ENCODE data around the gene TBX20. TPM values are rescaled to one million over a fixed set of nuclear protein-coding genes. Genes with fewer than 3 reads are reported as not detected.
A peak's percentile ranks its signal among the peaks of the same experiment; 100 is the strongest.
"Not testable (repeated sequence)": the region's sequence is repeated elsewhere in the genome, so short reads cannot be mapped to it uniquely, and the experiment has no call there.

TBX20 gene
- total and polyA plus RNA-seq, 5 donors from 2014 or later, result 0.12 to 1.5 TPM; not detected in 3

DNA sequence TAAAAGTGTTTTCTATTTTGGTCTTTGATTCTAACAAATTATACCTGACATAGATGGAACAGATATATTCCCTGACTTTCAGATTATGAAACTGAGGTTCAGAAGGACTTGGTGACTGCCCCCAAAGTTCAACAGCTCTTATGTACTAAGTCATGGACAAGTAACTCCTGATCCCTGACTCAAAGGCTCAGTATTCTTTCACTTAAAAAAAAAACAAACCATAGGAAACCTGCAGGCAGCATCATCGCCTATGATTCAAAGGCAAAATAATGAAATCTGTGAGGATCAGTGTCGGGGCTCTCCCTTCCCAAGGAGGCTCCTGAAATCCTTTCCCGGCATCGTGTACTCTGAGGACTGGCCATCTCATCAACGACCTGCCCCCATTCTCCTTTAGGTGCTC lies 49.9 kb downstream of the TBX20 start:
- not testable (repeated sequence) for H3K27ac Mint-ChIP-seq

GRCh38 chr7:35202353-35202752 lies 51.5 kb downstream of the TBX20 start:
- not testable (repeated sequence) for DNase-seq; H3K27ac ChIP-seq (ENCODE audit: insufficient read depth, low read length, poor library complexity, severe bottlenecking); H3K4me3 ChIP-seq (ENCODE audit: low read depth, low read length); H3K9me3 Mint-ChIP-seq; H3K27ac Mint-ChIP-seq; H3K36me3 ChIP-seq (ENCODE audit: control insufficient read depth, insufficient read depth, low read length); H3K36me3 Mint-ChIP-seq; H3K4me1 Mint-ChIP-seq; H3K27me3 Mint-ChIP-seq; H3K4me1 ChIP-seq (ENCODE audit: control insufficient read depth, insufficient read depth, low read length, poor library complexity, severe bottlenecking); H3K9me3 ChIP-seq (ENCODE audit: control insufficient read depth in 2 of 2, low read length in 2 of 2); H3K27me3 ChIP-seq (ENCODE audit: control insufficient read depth, insufficient read depth, low read length); ATAC-seq (ENCODE audit: low read depth in 2 of 2); H3K4me3 Mint-ChIP-seq

More for the DNA sequence above, 49.9 kb downstream of the TBX20 start:
- not testable (repeated sequence) for H3K4me3 Mint-ChIP-seq; H3K4me1 ChIP-seq (ENCODE audit: control insufficient read depth, insufficient read depth, low read length, poor library complexity, severe bottlenecking); H3K4me3 ChIP-seq (ENCODE audit: low read depth, low read length); H3K36me3 ChIP-seq (ENCODE audit: control insufficient read depth, insufficient read depth, low read length); DNase-seq; H3K4me1 Mint-ChIP-seq; H3K9me3 Mint-ChIP-seq; H3K27ac ChIP-seq (ENCODE audit: insufficient read depth, low read length, poor library complexity, severe bottlenecking); ATAC-seq (ENCODE audit: low read depth in 2 of 2); H3K9me3 ChIP-seq (ENCODE audit: control insufficient read depth in 2 of 2, low read length in 2 of 2); H3K36me3 Mint-ChIP-seq; H3K27me3 Mint-ChIP-seq; H3K27me3 ChIP-seq (ENCODE audit: control insufficient read depth, insufficient read depth, low read length)

DNA sequence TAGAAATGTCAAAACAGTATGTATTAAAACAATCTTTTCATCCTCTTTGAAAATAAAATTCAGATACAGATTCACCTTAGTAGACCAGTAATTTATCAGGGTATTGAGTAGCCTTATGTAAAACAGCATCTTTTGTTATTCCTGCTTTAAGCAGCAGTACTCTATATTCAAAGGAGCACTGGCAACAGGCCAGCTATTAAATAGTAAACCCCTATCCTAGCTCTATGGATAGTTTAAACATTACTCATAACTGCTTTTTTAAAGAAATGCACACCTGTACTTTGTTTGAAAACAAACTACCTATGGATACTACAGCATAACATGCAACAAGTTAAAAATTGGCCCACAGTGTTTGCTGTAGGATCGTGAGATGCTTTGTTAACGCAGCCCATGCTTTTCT lies 53.7 kb downstream of the TBX20 start:
- H3K9me3 Mint-ChIP-seq; H3K27me3 ChIP-seq (ENCODE audit: control insufficient read depth, insufficient read depth, low read length); H3K4me1 Mint-ChIP-seq; H3K4me1 ChIP-seq (ENCODE audit: control insufficient read depth, insufficient read depth, low read length, poor library complexity, severe bottlenecking); H3K4me3 ChIP-seq (ENCODE audit: low read depth, low read length); DNase-seq; ATAC-seq (ENCODE audit: low read depth in 2 of 2); H3K9me3 ChIP-seq (ENCODE audit: control insufficient read depth in 2 of 2, low read length in 2 of 2); H3K27ac ChIP-seq (ENCODE audit: insufficient read depth, low read length, poor library complexity, severe bottlenecking); H3K4me3 Mint-ChIP-seq; H3K27ac Mint-ChIP-seq; H3K36me3 Mint-ChIP-seq; H3K36me3 ChIP-seq (ENCODE audit: control insufficient read depth, insufficient read depth, low read length): not testable (repeated sequence)
- peaks cover 10% of the 10 kb centered on the region for H3K27me3 Mint-ChIP-seq

GRCh38 chr7:35198370-35199140 lies 55.3 kb downstream of the TBX20 start:
- H3K4me1 Mint-ChIP-seq; ATAC-seq (ENCODE audit: low read depth in 2 of 2); H3K4me3 ChIP-seq (ENCODE audit: low read depth, low read length); H3K27ac Mint-ChIP-seq; H3K27ac ChIP-seq (ENCODE audit: insufficient read depth, low read length, poor library complexity, severe bottlenecking); H3K36me3 Mint-ChIP-seq; H3K27me3 ChIP-seq (ENCODE audit: control insufficient read depth, insufficient read depth, low read length); DNase-seq; H3K4me3 Mint-ChIP-seq; H3K9me3 Mint-ChIP-seq; H3K9me3 ChIP-seq (ENCODE audit: control insufficient read depth in 2 of 2, low read length in 2 of 2); H3K36me3 ChIP-seq (ENCODE audit: control insufficient read depth, insufficient read depth, low read length); H3K4me1 ChIP-seq (ENCODE audit: control insufficient read depth, insufficient read depth, low read length, poor library complexity, severe bottlenecking): not testable (repeated sequence)
- H3K27me3 Mint-ChIP-seq, result peaks cover 10% of the 10 kb centered on the region

DNA sequence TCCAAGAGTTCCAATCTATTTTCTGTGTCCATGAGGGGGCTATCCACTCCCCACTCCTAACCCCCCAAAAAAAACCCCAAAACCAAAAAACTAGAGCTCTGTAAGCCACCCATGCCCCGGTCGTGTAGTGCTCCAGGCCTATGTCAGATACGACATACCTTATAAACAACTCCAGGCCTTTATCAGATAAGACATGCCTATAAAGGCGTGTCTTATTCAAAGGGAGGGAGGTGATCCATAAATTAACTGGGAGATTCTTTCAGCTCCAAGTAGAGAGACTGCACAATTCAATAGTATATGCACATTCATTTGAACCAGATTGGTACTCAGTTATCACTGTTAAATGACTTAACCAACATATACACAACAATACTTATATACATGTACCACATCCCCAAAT lies 62.3 kb downstream of the TBX20 start:
- not testable (repeated sequence) for H3K4me1 ChIP-seq (ENCODE audit: control insufficient read depth, insufficient read depth, low read length, poor library complexity, severe bottlenecking); H3K36me3 ChIP-seq (ENCODE audit: control insufficient read depth, insufficient read depth, low read length); H3K4me3 ChIP-seq (ENCODE audit: low read depth, low read length); H3K4me1 Mint-ChIP-seq; DNase-seq; H3K27me3 ChIP-seq (ENCODE audit: control insufficient read depth, insufficient read depth, low read length); H3K9me3 Mint-ChIP-seq; H3K4me3 Mint-ChIP-seq; H3K36me3 Mint-ChIP-seq; H3K27ac ChIP-seq (ENCODE audit: insufficient read depth, low read length, poor library complexity, severe bottlenecking); H3K27ac Mint-ChIP-seq; ATAC-seq (ENCODE audit: low read depth in 2 of 2); H3K9me3 ChIP-seq (ENCODE audit: control insufficient read depth in 2 of 2, low read length in 2 of 2)
- peaks cover 26% of the 10 kb centered on the region for H3K27me3 Mint-ChIP-seq

DNA sequence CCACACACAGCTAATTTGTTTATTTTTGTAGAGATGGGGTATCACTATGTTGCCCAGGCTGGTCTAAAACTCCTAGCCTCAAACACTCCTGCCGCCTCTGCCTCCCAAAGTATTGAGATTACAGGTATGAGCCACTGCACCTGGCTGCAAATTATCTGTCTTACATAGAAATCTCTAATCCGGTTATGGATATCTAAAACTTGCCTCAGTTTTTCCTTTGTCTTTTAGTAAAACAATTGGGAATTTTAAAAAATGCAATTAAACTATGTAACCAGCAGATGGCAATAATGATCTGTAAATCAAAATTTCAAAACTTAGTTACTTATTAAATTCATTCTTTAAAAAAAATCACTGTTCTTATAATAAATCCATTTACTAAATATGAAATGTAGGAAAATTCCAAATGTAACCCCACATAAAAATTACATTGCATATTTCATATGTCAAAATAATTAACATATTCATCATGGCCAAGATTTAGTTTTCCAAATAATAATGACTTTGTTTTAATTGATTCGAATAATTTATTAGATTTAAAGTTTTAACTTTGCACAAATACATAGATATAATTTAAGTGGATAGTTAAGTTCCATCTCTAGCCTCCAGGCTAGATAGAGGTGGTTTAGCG lies 63.6 kb downstream of the TBX20 start:
- H3K36me3 ChIP-seq (ENCODE audit: control insufficient read depth, insufficient read depth, low read length); ATAC-seq (ENCODE audit: low read depth in 2 of 2); H3K4me3 Mint-ChIP-seq; H3K4me1 ChIP-seq (ENCODE audit: control insufficient read depth, insufficient read depth, low read length, poor library complexity, severe bottlenecking); H3K27ac Mint-ChIP-seq; H3K27me3 ChIP-seq (ENCODE audit: control insufficient read depth, insufficient read depth, low read length); H3K36me3 Mint-ChIP-seq; H3K9me3 Mint-ChIP-seq; H3K9me3 ChIP-seq (ENCODE audit: control insufficient read depth in 2 of 2, low read length in 2 of 2); DNase-seq; H3K27ac ChIP-seq (ENCODE audit: insufficient read depth, low read length, poor library complexity, severe bottlenecking); H3K4me1 Mint-ChIP-seq; H3K4me3 ChIP-seq (ENCODE audit: low read depth, low read length): not testable (repeated sequence)
- H3K27me3 Mint-ChIP-seq, result peaks cover 29% of the 10 kb centered on the region

DNA sequence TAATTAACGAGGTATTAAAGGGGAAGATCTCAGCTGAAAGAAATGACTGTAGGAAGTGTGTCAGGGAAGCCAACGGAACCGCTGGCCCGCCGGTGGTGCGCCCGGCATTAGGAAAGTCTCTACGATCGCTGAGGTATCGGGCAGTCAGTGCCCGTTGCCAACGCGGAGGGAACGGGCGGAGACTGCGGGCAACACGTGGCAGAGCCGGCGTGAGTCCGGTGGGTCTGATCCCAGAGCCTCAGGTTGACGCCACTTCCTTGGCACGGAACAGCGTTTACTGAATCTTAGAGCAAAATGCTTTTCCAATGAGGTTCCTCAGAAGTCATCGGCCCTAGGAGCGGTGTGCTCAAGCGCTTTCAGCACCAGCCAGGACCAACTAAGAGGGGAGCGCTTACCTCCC lies 67.1 kb downstream of the TBX20 start:
- peak overlapping the region in 2 of 4 donors; percentile 37 to 43 for H3K4me3 Mint-ChIP-seq
- H3K9me3 Mint-ChIP-seq; H3K4me1 Mint-ChIP-seq; ATAC-seq (ENCODE audit: low read depth in 2 of 2); H3K9me3 ChIP-seq (ENCODE audit: control insufficient read depth in 2 of 2, low read length in 2 of 2); H3K27ac ChIP-seq (ENCODE audit: insufficient read depth, low read length, poor library complexity, severe bottlenecking); H3K27ac Mint-ChIP-seq; H3K27me3 ChIP-seq (ENCODE audit: control insufficient read depth, insufficient read depth, low read length); H3K4me1 ChIP-seq (ENCODE audit: control insufficient read depth, insufficient read depth, low read length, poor library complexity, severe bottlenecking); H3K4me3 ChIP-seq (ENCODE audit: low read depth, low read length); H3K36me3 ChIP-seq (ENCODE audit: control insufficient read depth, insufficient read depth, low read length); DNase-seq; H3K36me3 Mint-ChIP-seq: not testable (repeated sequence)
- peaks cover 40% of the 10 kb centered on the region for H3K27me3 Mint-ChIP-seq

Measured in CD4-positive, CD25-positive, alpha-beta regulatory T cell (primary cell).